GM19099 (cell line): ENCODE data around the gene RSL1D1.

Experiments
- POLR2A ChIP-seq: IDR thresholded peaks from 3 replicates; pipeline ENCODE4 v1.6.1; 2011; ENCODE audit warnings: low read depth; ENCODE audit not compliant: insufficient read length; ENCODE audit errors: extremely low read depth

RSL1D1 gene

GRCh38 chr16:11851294-11852091, at the start of gene RSL1D1:
Gene RSL1D1 (minus strand): TSS chr16:11851542. CDS start chr16:11851512, 30 bp downstream.
- peak; percentile 96 for TF ChIP-seq POLR2A

- TF ChIP-seq POLR2A, result no peak
Observed at GRCh38 chr16:11901091-11901490, 49.7 kb upstream of the RSL1D1 start.

GRCh38 chr16:11896486-11897176, 45.3 kb upstream of the RSL1D1 start:
- no peak for TF ChIP-seq POLR2A

GRCh38 chr16:11893571-11893970, 42.2 kb upstream of the RSL1D1 start:
- TF ChIP-seq POLR2A, result no peak

GRCh38 chr16:11892761-11893160, 41.4 kb upstream of the RSL1D1 start:
- TF ChIP-seq POLR2A, result no peak

- TF ChIP-seq POLR2A, result no peak
Observed at GRCh38 chr16:11890231-11890965, 39.1 kb upstream of the RSL1D1 start.

GRCh38 chr16:11886881-11887280, 35.5 kb upstream of the RSL1D1 start:
- TF ChIP-seq POLR2A, result no peak

GRCh38 chr16:11884035-11884434, 32.7 kb upstream of the RSL1D1 start:
- TF ChIP-seq POLR2A, result no peak

- TF ChIP-seq POLR2A, result no peak
Observed at GRCh38 chr16:11880007-11880406, 28.7 kb upstream of the RSL1D1 start.

- TF ChIP-seq POLR2A, result no peak
Observed at GRCh38 chr16:11877374-11877773, 26.0 kb upstream of the RSL1D1 start.

- no peak for TF ChIP-seq POLR2A
Observed at GRCh38 chr16:11876306-11876705, 25.0 kb upstream of the RSL1D1 start.

- no peak for TF ChIP-seq POLR2A
Observed at GRCh38 chr16:11875721-11876120, 24.4 kb upstream of the RSL1D1 start.

- no peak for TF ChIP-seq POLR2A
Observed at GRCh38 chr16:11871193-11871592, 19.9 kb upstream of the RSL1D1 start.

- TF ChIP-seq POLR2A, result no peak
Observed at GRCh38 chr16:11870399-11870798, 19.1 kb upstream of the RSL1D1 start.
